NB4 (cell line): ENCODE results near the gene PIK3AP1.

ENCODE experiments used
- DNase-seq: peaks from one replicate; pipeline ENCODE4 v3.0.0; 2010; ENCODE audit warnings: low read depth
- H3K4me3 ChIP-seq: one replicate; pipeline ENCODE4 v1.5.1; 2011; ENCODE audit warnings: mild to moderate bottlenecking, low read depth, low read length, moderate library complexity
- CTCF ChIP-seq: IDR thresholded peaks from one replicate; pipeline ENCODE4 v1.5.1; 2012; ENCODE audit warnings: low read depth, low read length
- MAX ChIP-seq: IDR thresholded peaks from 2 replicates; pipeline ENCODE4 v1.6.1; 2011; ENCODE audit warnings: low read depth, low read length
- MYC ChIP-seq: IDR thresholded peaks from 2 replicates; pipeline ENCODE4 v1.6.1; 2011; ENCODE audit warnings: low read depth, low read length
- POLR2A ChIP-seq: IDR thresholded peaks from 2 replicates; pipeline ENCODE4 v1.6.1; 2011; ENCODE audit warnings: mild to moderate bottlenecking; ENCODE audit not compliant: insufficient read length; ENCODE audit errors: extremely low read depth

Gene PIK3AP1

GRCh38 chr10:96697438-96697837 is 22.9 kb downstream of the PIK3AP1 start:
- H3K4me3 ChIP-seq, result no peak overlapping the region
- no peak for DNase-seq
- no peak for TF ChIP-seq CTCF
- TF ChIP-seq POLR2A, result no peak
- no peak for TF ChIP-seq MYC
- no peak for TF ChIP-seq MAX

GRCh38 chr10:96696845-96697425 is 23.4 kb downstream of the PIK3AP1 start:
- DNase-seq, result no peak
- H3K4me3 ChIP-seq, result no peak overlapping the region
- no peak for TF ChIP-seq POLR2A
- no peak for TF ChIP-seq MYC
- TF ChIP-seq MAX, result no peak
- no peak for TF ChIP-seq CTCF

GRCh38 chr10:96695975-96696634 is 24.2 kb downstream of the PIK3AP1 start:
- TF ChIP-seq MAX (no peak), POLR2A (no peak), MYC (no peak), CTCF (no peak)
- H3K4me3 ChIP-seq, result no peak overlapping the region
- no peak for DNase-seq

GRCh38 chr10:96695366-96695765 is 24.9 kb downstream of the PIK3AP1 start:
- no peak for TF ChIP-seq CTCF
- peak; percentile 70 for DNase-seq
- no peak overlapping the region for H3K4me3 ChIP-seq

- DNase-seq, result no peak
- H3K4me3 ChIP-seq, result no peak overlapping the region
- no peak for TF ChIP-seq MAX
- no peak for TF ChIP-seq POLR2A
Observed at GRCh38 chr10:96693431-96693830, 26.9 kb downstream of the PIK3AP1 start.

- TF ChIP-seq MYC (no peak), MAX (no peak), POLR2A (no peak), CTCF (no peak)
- no peak overlapping the region for H3K4me3 ChIP-seq
- no peak for DNase-seq
Observed at GRCh38 chr10:96692427-96692826, 27.9 kb downstream of the PIK3AP1 start.
